Neuronal stem cell (in vitro differentiated cells): ENCODE data around the gene COX6B1. TPM values are rescaled to one million over a fixed set of nuclear protein-coding genes. Genes with fewer than 3 reads are reported as not detected.
A peak's percentile ranks its signal among the peaks of the same experiment; 100 is the strongest.
"Not testable (repeated sequence)": the region's sequence is repeated elsewhere in the genome, so short reads cannot be mapped to it uniquely, and the experiment has no call there.

Experiments used
- DNase-seq: peaks from one replicate; pipeline ENCODE4 v3.0.0-alpha.2; 2013; ENCODE audit warnings: low spot score
- H2AFZ ChIP-seq: one replicate; pipeline ENCODE4 v1.6.1; 2013; ENCODE audit warnings: mild to moderate bottlenecking, low read length, inconsistent platforms
- H2AK5ac ChIP-seq: 2 replicates; pipeline ENCODE4 v1.6.1; 2013; ENCODE audit warnings: low read depth, mild to moderate bottlenecking, inconsistent platforms, low read length, moderate library complexity, mixed read lengths
- H2BK120ac ChIP-seq: 2 replicates; pipeline ENCODE4 v1.6.1; 2013; ENCODE audit warnings: low read depth, mild to moderate bottlenecking, inconsistent platforms, low read length, moderate library complexity, mixed read lengths
- H2BK12ac ChIP-seq: one replicate; pipeline ENCODE4 v1.6.1; 2013; ENCODE audit warnings: low read length, inconsistent platforms
- H2BK15ac ChIP-seq: 2 replicates; pipeline ENCODE4 v1.6.1; 2013; ENCODE audit warnings: mild to moderate bottlenecking, low read length, inconsistent platforms, mixed read lengths
- H2BK5ac ChIP-seq: one replicate; pipeline ENCODE4 v1.6.1; 2013; ENCODE audit warnings: inconsistent platforms, mild to moderate bottlenecking, low read length, moderate library complexity
- H3K14ac ChIP-seq: one replicate; pipeline ENCODE4 v1.6.1; 2013; ENCODE audit warnings: low read length, inconsistent platforms
- H3K18ac ChIP-seq: 2 replicates; pipeline ENCODE4 v1.6.1; 2013; ENCODE audit warnings: low read length, inconsistent platforms
- H3K23ac ChIP-seq: 2 replicates; pipeline ENCODE4 v1.6.1; 2013; ENCODE audit warnings: low read depth, mild to moderate bottlenecking, mixed read lengths, low read length, inconsistent platforms; ENCODE audit not compliant: poor library complexity
- H3K27ac ChIP-seq: replicated peaks from 3 replicates; pipeline ENCODE4 v1.5.1; 2013; ENCODE audit warnings: low read length, inconsistent platforms
- H3K27me3 ChIP-seq, 3 experiments: 2 replicates each; pipeline ENCODE4 v1.6.1; 2013; ENCODE audit warnings: low read length in 3 of 3, mild to moderate bottlenecking in 2 of 3, inconsistent platforms in 1 of 3, low read depth in 1 of 3, mixed read lengths in 1 of 3, moderate library complexity in 1 of 3; ENCODE audit not compliant: control insufficient read depth in 3 of 3, insufficient read depth in 3 of 3
- H3K36me3 ChIP-seq, 2 donors: replicated peaks in 1 of 2; 2 replicates each; pipeline ENCODE4 v1.6.1; 2013; ENCODE audit warnings: low read length in 2 of 2; ENCODE audit not compliant: control insufficient read depth in 2 of 2, insufficient read depth in 2 of 2
- H3K4ac ChIP-seq: 2 replicates; pipeline ENCODE4 v1.6.1; 2013; ENCODE audit warnings: inconsistent platforms, mild to moderate bottlenecking, low read length, moderate library complexity
- H3K4me1 ChIP-seq, 2 donors: 1 replicate in 1 of 2; 2 replicates in 1 of 2; pipeline ENCODE4 v1.6.1; 2013; ENCODE audit warnings: low read length in 2 of 2, low read depth in 1 of 2; ENCODE audit not compliant: control insufficient read depth in 2 of 2, insufficient read depth in 1 of 2
- H3K4me2 ChIP-seq: one replicate; pipeline ENCODE4 v1.6.1; 2013; ENCODE audit warnings: mild to moderate bottlenecking, low read length, inconsistent platforms; ENCODE audit not compliant: insufficient read depth, poor library complexity, severe bottlenecking
- H3K4me3 ChIP-seq, 2 donors: 2 replicates each; pipeline ENCODE4 v1.5.1; 2013; ENCODE audit warnings: low read length in 2 of 2, mild to moderate bottlenecking in 2 of 2, inconsistent platforms in 1 of 2, moderate library complexity in 1 of 2
- H3K79me1 ChIP-seq: one replicate; pipeline ENCODE4 v1.6.1; 2013; ENCODE audit warnings: low read depth, mild to moderate bottlenecking, inconsistent platforms, low read length, moderate library complexity
- H3K9ac ChIP-seq: one replicate; pipeline ENCODE4 v1.6.1; 2013; ENCODE audit warnings: mild to moderate bottlenecking, low read depth, low read length, inconsistent platforms; ENCODE audit not compliant: poor library complexity
- H3K9me3 ChIP-seq, 2 donors: replicated peaks in 1 of 2; 2 replicates each; pipeline versions ENCODE3 to v1.6.1; 2013; ENCODE audit warnings: low read length in 2 of 2, mild to moderate bottlenecking in 2 of 2, inconsistent platforms in 1 of 2, low read depth in 1 of 2, mixed read lengths in 1 of 2, moderate library complexity in 1 of 2; ENCODE audit not compliant: control insufficient read depth in 2 of 2, insufficient read depth in 1 of 2
- H4K8ac ChIP-seq: one replicate; pipeline ENCODE4 v1.6.1; 2013; ENCODE audit warnings: low read depth, mild to moderate bottlenecking, inconsistent platforms, low read length, moderate library complexity
- H4K91ac ChIP-seq: one replicate; pipeline ENCODE4 v1.6.1; 2013; ENCODE audit warnings: low read length, low read depth, mild to moderate bottlenecking, inconsistent platforms; ENCODE audit not compliant: poor library complexity
- WGBS, 2 donors: extraction: QIAGEN DNeasy Blood & Tissue Kit; methylation state at CpG; one replicate each; pipeline ENCODE4 v1.1.7; 2013; ENCODE audit warnings: missing lambda C conversion rate in 2 of 2, mixed read lengths in 1 of 2; ENCODE audit not compliant: insufficient read length in 2 of 2, insufficient replicate concordance in 1 of 2; ENCODE audit errors: extremely low coverage in 2 of 2; 5-methylcytosine and 5-hydroxymethylcytosine counted together
- polyA plus RNA-seq, 2 experiments: library from polyadenylated mRNA; stranded (reverse); fragments of 200-250 nt; gene quantifications; one replicate each; pipeline ENCODE4 v1.2.3, GENCODE V29; 2013

COX6B1 gene, protein sequence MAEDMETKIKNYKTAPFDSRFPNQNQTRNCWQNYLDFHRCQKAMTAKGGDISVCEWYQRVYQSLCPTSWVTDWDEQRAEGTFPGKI
- polyA plus RNA-seq (2013, experiment 1 of 2): 708 TPM
- 694 TPM for polyA plus RNA-seq (2013, experiment 2 of 2)

DNA sequence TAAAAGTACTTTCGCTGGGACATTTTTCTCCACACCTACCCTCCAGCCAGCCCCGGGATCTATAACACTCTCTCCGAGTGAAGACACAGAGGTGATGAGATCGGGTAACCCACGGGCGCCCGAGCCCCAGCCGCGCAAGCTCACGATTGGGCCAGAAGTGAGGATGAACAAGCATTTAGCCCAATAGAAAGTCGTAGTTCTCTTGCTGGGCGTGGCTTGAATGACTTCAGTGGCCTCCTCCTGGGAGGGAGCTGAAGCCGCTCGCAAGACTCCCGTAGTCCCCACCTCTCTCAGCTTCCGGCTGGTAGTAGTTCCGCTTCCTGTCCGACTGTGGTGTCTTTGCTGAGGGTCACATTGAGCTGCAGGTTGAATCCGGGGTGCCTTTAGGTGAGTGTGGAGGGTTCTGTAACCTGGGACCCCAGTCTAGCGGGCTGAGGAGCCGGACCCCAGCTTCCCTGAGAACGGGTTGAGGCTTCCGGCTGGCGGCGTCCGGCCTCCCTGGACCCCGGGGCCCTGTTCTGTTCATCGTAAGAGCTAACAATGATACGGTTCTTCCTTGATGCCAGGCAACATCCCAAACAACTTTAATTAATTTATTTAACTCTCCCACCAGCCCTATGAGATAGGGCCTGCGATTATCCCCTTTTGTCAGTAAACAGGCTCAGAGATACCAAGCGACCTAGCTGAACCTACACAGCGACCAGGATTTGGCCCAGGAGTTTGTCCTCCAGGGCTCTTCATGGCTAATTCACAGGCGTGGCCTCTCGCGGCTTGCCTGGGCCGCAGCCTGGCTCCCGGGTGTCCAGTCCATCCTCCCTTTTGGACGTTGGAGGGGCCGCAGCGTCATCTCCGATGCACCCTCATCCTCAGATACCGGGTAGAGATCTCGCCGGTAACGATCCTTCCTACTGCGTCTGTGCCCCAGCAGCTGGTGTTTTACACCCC is at the start of gene COX6B1:
Gene COX6B1 (plus strand): TSS at position 307 of the 945 bp plus-strand sequence. CDS start 2,921 bp downstream, outside the sequence.
- H3K36me3 ChIP-seq: peaks cover 7 to 28% of the 10 kb centered on the region in 2 donors
- no peak within 1 kb of the TSS for H3K27ac ChIP-seq
- H3K14ac ChIP-seq: peak within 1 kb of the TSS; percentile 41
- H3K4me3 ChIP-seq: peak within 1 kb of the TSS; percentile 81 to 92
- H2BK5ac ChIP-seq: no peak within 1 kb of the TSS
- H3K4me2 ChIP-seq: peak within 1 kb of the TSS; percentile 82
- H3K4ac ChIP-seq: no peak within 1 kb of the TSS
- peaks cover 8 to 12% of the 10 kb centered on the region in 2 donors for H3K4me1 ChIP-seq
- H3K9ac ChIP-seq: peak within 1 kb of the TSS; percentile 89
- no peaks in the 10 kb centered on the region for H3K9me3 ChIP-seq
- peak within 1 kb of the TSS; percentile 85 for H2AFZ ChIP-seq
- peaks cover 2% of the 10 kb centered on the region for H3K79me1 ChIP-seq
- DNase-seq: peak; percentile 88
- no CpG with 5 or more reads among the region's 46 CpGs for WGBS, 2 donors
- H4K8ac ChIP-seq: no peak within 1 kb of the TSS
- H2AK5ac ChIP-seq: peak within 1 kb of the TSS; percentile 41
- H2BK120ac ChIP-seq: no peak within 1 kb of the TSS
- H3K23ac ChIP-seq: no peak within 1 kb of the TSS
- no peak within 1 kb of the TSS for H4K91ac ChIP-seq
- H2BK15ac ChIP-seq: no peak within 1 kb of the TSS
- H2BK12ac ChIP-seq: no peak within 1 kb of the TSS
- peak within 1 kb of the TSS; percentile 72 for H3K18ac ChIP-seq
- peaks cover 0 to 6% (median 0%) of the 10 kb centered on the region in 3 experiments for H3K27me3 ChIP-seq

DNA sequence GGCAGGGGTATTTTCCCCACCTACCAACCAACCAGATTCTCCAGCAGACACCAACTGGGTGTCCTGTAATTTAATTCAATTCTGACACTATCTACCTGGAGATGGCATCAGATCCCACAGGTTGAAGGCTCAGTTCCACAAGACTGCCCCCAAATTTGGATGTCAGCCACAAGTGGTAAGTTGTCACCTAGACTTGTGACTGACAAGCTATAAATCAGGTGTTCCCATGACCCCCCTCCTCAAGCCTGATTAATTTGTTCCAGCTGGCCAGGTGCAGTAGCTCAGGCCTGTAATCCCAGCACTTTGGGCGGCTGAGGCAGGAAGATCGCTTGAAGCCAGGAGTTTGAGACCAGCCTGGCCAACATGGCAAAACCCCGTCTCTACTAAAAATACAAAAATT is 46.2 kb upstream of the COX6B1 start:
- H2AFZ ChIP-seq: no peak overlapping the region
- no peak overlapping the region for H3K14ac ChIP-seq
- H3K23ac ChIP-seq: no peak overlapping the region
- H3K79me1 ChIP-seq: no peaks in the 10 kb centered on the region
- H3K4me1 ChIP-seq: no peaks in the 10 kb centered on the region
- no peak overlapping the region for H3K27ac ChIP-seq
- H2AK5ac ChIP-seq: no peak overlapping the region
- DNase-seq: no peak
- no peak overlapping the region for H3K4me3 ChIP-seq
- no peak overlapping the region for H2BK15ac ChIP-seq
- no peak overlapping the region for H3K4ac ChIP-seq
- H3K9ac ChIP-seq: no peak overlapping the region
- H3K9me3 ChIP-seq: no peaks in the 10 kb centered on the region
- peaks cover 0 to 5% (median 0%) of the 10 kb centered on the region in 3 experiments for H3K27me3 ChIP-seq
- no peak overlapping the region for H4K8ac ChIP-seq
- no peak overlapping the region for H2BK5ac ChIP-seq
- H2BK12ac ChIP-seq: no peak overlapping the region
- WGBS, 2 donors: no CpG with 5 or more reads among the region's 3 CpGs
- H3K4me2 ChIP-seq: no peak overlapping the region
- no peak overlapping the region for H2BK120ac ChIP-seq
- no peak overlapping the region for H3K18ac ChIP-seq
- H3K36me3 ChIP-seq: no peaks in the 10 kb centered on the region
- no peak overlapping the region for H4K91ac ChIP-seq

DNA sequence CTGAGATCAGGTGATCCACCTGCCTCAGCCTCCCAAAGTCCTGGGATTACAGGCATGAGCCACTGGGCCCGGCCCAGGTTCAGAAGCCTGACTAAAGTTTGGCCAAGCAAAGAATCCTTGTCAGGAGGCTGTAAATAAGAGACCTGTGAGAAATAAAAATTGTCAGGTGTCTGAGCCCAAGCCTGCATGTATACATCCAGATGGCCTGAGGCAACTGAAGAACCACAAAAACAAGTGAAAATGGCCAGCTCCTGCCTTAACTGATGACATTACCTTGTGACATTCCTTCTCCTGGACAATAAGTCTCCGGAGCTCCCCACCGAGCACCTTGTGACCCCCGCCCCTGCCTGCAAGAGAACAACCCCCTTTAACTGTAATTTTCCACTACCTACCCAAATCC is 43.7 kb upstream of the COX6B1 start:
- not testable (repeated sequence) for H2AK5ac ChIP-seq, H2BK120ac ChIP-seq, H2BK15ac ChIP-seq, H3K4me1 ChIP-seq, H2BK12ac ChIP-seq, H2BK5ac ChIP-seq, H2AFZ ChIP-seq, H3K79me1 ChIP-seq, DNase-seq, H3K36me3 ChIP-seq, H4K8ac ChIP-seq, H3K4ac ChIP-seq, H3K23ac ChIP-seq, H3K9me3 ChIP-seq, H3K27ac ChIP-seq, H4K91ac ChIP-seq, H3K4me2 ChIP-seq, H3K27me3 ChIP-seq, H3K14ac ChIP-seq, H3K9ac ChIP-seq, H3K4me3 ChIP-seq, H3K18ac ChIP-seq
- WGBS, 2 donors: no CpG with 5 or more reads among the region's 4 CpGs

DNA sequence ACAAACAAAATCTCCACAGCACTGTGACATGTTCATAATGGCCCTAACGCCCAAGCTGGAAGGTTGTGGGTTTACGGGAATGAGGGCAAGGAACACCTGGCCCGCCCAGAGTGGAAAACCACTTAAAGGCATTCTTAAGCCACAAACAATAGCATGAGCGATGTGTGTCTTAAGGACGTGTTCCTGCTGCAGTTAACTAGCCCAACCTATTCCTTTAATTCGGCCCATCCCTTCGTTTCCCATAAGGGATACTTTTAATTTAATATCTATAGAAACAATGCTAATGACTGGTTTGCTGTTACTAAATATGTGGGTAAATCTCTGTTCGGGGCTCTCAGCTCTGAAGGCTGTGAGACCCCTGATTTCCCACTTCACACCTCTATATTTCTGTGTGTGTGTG is 41.0 kb upstream of the COX6B1 start:
- H3K4me1 ChIP-seq, H3K4me2 ChIP-seq, H3K23ac ChIP-seq, H3K9ac ChIP-seq, H2BK15ac ChIP-seq, H3K27ac ChIP-seq, H2BK120ac ChIP-seq, H3K14ac ChIP-seq, H3K79me1 ChIP-seq, H4K91ac ChIP-seq, H2BK12ac ChIP-seq, DNase-seq, H2AFZ ChIP-seq, H3K4ac ChIP-seq, H3K18ac ChIP-seq, H4K8ac ChIP-seq, H2BK5ac ChIP-seq, H3K9me3 ChIP-seq, H3K4me3 ChIP-seq, H3K27me3 ChIP-seq, H3K36me3 ChIP-seq, H2AK5ac ChIP-seq: not testable (repeated sequence)
- no CpG with 5 or more reads among the region's 8 CpGs for WGBS, 2 donors
